ENCODE measurements around the gene ANKRD23. TPM values are rescaled to one million over a fixed set of nuclear protein-coding genes. Genes with fewer than 3 reads are reported as not detected.

The ANKRD23 gene
- total and polyA plus RNA-seq, 10 donors: 2.4 to 19.8 (median 5.9) TPM

GRCh38 chr2:96879545-96880040, 35.8 kb upstream of the ANKRD23 start:
- WGBS, 5 donors: 90 to 97% (median 93%) methylated on average over 16 to 18 of the region's 18 CpGs
- no peak for DNase-seq

GRCh38 chr2:96878796-96879544, 35.1 kb upstream of the ANKRD23 start:
- H3K4me1 ChIP-seq: peaks cover 27 to 93% (median 61%) of the 10 kb centered on the region in 6 donors
- 84 to 92% (median 89%) methylated on average over 21 to 22 of the region's 22 CpGs for WGBS, 5 donors
- H3K9me3 ChIP-seq: no peaks in the 10 kb centered on the region
- TF ChIP-seq POLR2AphosphoS5 (IDR thresholded peaks at IDR 0.05) (no peak), CTCF (IDR thresholded peaks at IDR 0.05 in 8 of 11, conservative IDR thresholded peaks at IDR 0.05 in 3 of 11) (no peak), POLR2A (IDR thresholded peaks at IDR 0.05) (no peak)
- H3K27ac ChIP-seq: peak overlapping the region in 5 of 8 donors; percentile 72 to 98 (median 95)
- intact Hi-C loops (cut with DNase I; ENCODE audit: low total_unique reads): no loop called here
- H3K27me3 ChIP-seq (replicated peaks in 1 of 7): peaks cover 0 to 16% (median 0%) of the 10 kb centered on the region in 7 donors
- H3K4me3 ChIP-seq: no peak overlapping the region
- H3K36me3 ChIP-seq: no peaks in the 10 kb centered on the region
- peak; percentile 62 for DNase-seq

More at GRCh38 chr2:96879545-96880040, 35.8 kb upstream of the ANKRD23 start:
- Histone ChIP-seq H3K9me3 (no peaks in the 10 kb centered on the region), H3K4me1 (peaks cover 33 to 93% (median 61%) of the 10 kb centered on the region in 6 donors), H3K27ac (peak overlapping the region in 2 of 8 donors; percentile 95 to 96), H3K4me3 (no peak overlapping the region), H3K36me3 (no peaks in the 10 kb centered on the region), H3K27me3 (replicated peaks in 1 of 7) (peaks cover 0 to 16% (median 0%) of the 10 kb centered on the region in 7 donors)
- intact Hi-C loops (cut with DNase I; ENCODE audit: low total_unique reads): no loop called here
- TF ChIP-seq POLR2A (IDR thresholded peaks at IDR 0.05): no peak
- no peak for TF ChIP-seq CTCF (IDR thresholded peaks at IDR 0.05 in 8 of 11, conservative IDR thresholded peaks at IDR 0.05 in 3 of 11)
- TF ChIP-seq POLR2AphosphoS5 (IDR thresholded peaks at IDR 0.05): no peak

GRCh38 chr2:96878171-96878570, 34.4 kb upstream of the ANKRD23 start:
- no peaks in the 10 kb centered on the region for H3K9me3 ChIP-seq
- H3K36me3 ChIP-seq: no peaks in the 10 kb centered on the region
- peaks cover 0 to 16% (median 0%) of the 10 kb centered on the region in 7 donors for H3K27me3 ChIP-seq (replicated peaks in 1 of 7)
- peak overlapping the region in 6 of 8 donors; percentile 15 to 98 (median 95) for H3K27ac ChIP-seq
- peak; percentile 18 to 67 (median 60) for TF ChIP-seq POLR2AphosphoS5 (IDR thresholded peaks at IDR 0.05)
- TF ChIP-seq CTCF (IDR thresholded peaks at IDR 0.05 in 8 of 11, conservative IDR thresholded peaks at IDR 0.05 in 3 of 11): no peak
- TF ChIP-seq POLR2A (IDR thresholded peaks at IDR 0.05): no peak
- intact Hi-C loops (cut with DNase I; ENCODE audit: low total_unique reads): no loop called here
- H3K4me1 ChIP-seq: peaks cover 23 to 93% (median 63%) of the 10 kb centered on the region in 6 donors
- 47 to 82% (median 68%) methylated on average over 4 to 7 of the region's 7 CpGs for WGBS, 5 donors
- peak; percentile 66 for DNase-seq
- no peak overlapping the region for H3K4me3 ChIP-seq

GRCh38 chr2:96877631-96878092, 33.8 kb upstream of the ANKRD23 start:
- intact Hi-C loops (cut with DNase I; ENCODE audit: low total_unique reads): no loop called here
- Histone ChIP-seq H3K4me1 (peaks cover 23 to 96% (median 66%) of the 10 kb centered on the region in 6 donors), H3K4me3 (no peak overlapping the region), H3K27me3 (replicated peaks in 1 of 7) (peaks cover 0 to 14% (median 0%) of the 10 kb centered on the region in 7 donors), H3K9me3 (no peaks in the 10 kb centered on the region), H3K27ac (peak overlapping the region in 7 of 8 donors; percentile 9 to 98 (median 95)), H3K36me3 (no peaks in the 10 kb centered on the region)
- DNase-seq: no peak
- WGBS, 5 donors: 57 to 80% (median 69%) methylated on average over 15 of the region's 15 CpGs
- TF ChIP-seq POLR2A (IDR thresholded peaks at IDR 0.05): no peak
- peak in 2 of 3 donors; percentile 61 to 62 for TF ChIP-seq POLR2AphosphoS5 (IDR thresholded peaks at IDR 0.05)
